Measurements from ENCODE around the gene ITPKB.

Gene ITPKB

DNA sequence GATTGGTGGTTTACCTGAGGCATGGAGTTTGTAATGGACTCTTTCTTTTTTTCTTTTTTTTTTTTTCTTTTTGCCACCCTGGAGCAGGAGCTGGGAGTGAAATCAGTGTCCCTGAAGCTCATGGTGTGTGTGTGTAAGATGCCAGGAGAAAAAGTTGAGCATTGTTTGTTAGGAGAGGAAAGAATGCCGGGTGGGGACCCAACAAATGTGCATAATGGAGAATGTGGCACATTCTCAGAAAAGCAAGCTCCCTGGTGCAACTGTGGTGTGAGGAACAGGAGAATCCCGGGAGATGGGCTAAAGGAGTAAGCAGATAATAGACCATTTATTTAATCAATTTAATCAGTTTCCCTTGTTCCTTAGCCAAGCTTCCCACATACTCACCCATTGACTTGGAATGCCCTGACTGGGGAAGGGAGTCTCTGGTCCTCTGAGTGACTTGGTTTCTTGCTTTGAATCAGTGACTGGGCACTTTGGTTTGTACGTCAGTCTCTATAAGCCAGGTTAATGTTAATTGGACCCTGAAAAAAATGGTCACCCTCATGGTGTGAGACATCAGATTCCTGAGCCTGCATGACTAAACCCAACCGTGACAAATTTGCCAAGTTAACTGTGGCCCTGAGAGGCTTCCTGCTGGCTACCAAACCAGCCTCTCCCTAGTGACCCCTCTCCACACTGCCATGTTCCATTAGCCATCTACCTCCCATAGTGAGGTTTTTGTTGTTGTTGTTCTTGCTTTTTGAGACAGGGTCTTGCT, 43.9 kb upstream of the ITPKB start:
- Histone ChIP-seq H3K4me3 (no peak overlapping the region), H3K27ac (no peak overlapping the region)
- no peak for DNase-seq (ENCODE audit: low spot score)
- TF ChIP-seq, protein P1, sequence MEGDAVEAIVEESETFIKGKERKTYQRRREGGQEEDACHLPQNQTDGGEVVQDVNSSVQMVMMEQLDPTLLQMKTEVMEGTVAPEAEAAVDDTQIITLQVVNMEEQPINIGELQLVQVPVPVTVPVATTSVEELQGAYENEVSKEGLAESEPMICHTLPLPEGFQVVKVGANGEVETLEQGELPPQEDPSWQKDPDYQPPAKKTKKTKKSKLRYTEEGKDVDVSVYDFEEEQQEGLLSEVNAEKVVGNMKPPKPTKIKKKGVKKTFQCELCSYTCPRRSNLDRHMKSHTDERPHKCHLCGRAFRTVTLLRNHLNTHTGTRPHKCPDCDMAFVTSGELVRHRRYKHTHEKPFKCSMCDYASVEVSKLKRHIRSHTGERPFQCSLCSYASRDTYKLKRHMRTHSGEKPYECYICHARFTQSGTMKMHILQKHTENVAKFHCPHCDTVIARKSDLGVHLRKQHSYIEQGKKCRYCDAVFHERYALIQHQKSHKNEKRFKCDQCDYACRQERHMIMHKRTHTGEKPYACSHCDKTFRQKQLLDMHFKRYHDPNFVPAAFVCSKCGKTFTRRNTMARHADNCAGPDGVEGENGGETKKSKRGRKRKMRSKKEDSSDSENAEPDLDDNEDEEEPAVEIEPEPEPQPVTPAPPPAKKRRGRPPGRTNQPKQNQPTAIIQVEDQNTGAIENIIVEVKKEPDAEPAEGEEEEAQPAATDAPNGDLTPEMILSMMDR (IDR thresholded peaks at IDR 0.05) = no peak

DNA sequence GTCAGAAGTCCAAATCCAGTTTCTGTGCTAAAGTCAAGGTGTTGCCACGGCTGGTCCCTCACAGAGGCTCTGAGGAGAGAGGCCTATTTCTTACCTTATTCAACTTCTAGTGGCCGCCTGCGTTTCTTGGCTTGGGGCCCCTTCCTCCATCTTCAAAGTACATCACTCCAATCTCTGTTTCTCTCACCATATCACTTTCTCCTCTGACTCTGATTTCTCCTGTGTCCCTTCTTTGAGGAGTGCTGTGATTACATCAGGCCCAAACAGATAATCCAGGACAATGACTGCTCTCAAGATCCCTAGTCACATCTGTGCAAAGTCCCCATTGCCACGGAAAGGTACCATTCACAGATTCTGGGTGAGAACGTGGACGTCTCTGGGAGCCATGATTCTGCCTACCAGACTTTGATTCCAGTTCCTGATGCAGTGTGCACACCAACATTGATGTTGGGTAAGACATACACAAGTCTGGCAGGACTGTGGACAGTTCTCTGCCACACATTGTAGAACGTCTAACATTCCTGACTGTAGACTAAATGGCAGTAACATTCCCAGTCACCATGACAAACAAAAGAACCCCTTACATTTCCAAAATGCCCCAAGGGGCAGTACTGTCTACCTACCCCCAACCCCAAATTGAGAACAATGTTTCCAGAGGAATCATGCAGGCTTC, 43.0 kb upstream of the ITPKB start:
- TF ChIP-seq, protein P1 (IDR thresholded peaks at IDR 0.05) = no peak
- no peak for DNase-seq (ENCODE audit: low spot score)
- H3K4me3 ChIP-seq = no peak overlapping the region
- no peak overlapping the region for H3K27ac ChIP-seq

DNA sequence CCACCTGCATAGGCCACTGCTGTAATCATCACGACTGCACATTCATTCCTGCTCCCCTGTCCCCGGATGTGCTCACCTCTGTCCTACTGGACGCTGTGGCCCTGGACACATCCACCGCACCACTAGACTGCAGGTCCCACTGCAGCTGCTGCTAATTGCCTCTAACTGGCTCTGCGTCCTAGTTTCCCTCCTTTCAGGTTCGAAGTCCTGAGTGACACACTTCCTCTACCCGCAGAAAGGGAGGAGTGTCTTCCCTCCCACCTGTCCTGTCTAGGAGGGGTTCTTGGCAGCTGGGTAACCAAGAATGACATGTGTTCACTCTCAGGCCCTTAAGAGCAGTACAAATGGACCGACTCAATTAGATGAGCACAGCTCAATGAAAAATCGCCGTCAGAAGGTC, 40.5 kb upstream of the ITPKB start:
- Histone ChIP-seq H3K4me3 (no peak overlapping the region), H3K27ac (no peak overlapping the region)
- DNase-seq (ENCODE audit: low spot score) = no peak
- TF ChIP-seq, protein P1 (IDR thresholded peaks at IDR 0.05) = no peak

DNA sequence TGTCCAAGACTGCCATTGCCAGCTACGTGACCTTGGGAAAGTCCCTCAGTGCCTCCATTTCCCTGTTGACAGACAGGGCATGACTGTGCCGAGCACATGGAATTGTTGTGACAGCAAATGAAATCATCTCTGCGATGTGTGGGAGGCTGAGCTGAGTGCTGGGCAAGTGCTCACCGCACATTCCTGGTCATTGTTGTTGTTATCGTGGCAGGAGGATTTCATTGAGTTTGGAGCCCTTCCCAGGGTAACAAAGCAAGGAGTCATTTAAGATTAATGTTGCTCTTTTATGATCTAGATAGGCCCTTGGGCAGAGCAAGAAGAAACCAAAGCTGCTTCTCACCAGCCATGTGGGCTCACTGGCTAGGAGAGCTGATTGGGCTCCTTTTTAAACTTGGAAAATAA, 39.6 kb upstream of the ITPKB start:
- TF ChIP-seq, protein P1 (IDR thresholded peaks at IDR 0.05) = no peak
- H3K27ac ChIP-seq = peak overlapping the region; percentile 18 to 38
- DNase-seq (ENCODE audit: low spot score) = no peak
- peak overlapping the region; percentile 25 for H3K4me3 ChIP-seq

DNA sequence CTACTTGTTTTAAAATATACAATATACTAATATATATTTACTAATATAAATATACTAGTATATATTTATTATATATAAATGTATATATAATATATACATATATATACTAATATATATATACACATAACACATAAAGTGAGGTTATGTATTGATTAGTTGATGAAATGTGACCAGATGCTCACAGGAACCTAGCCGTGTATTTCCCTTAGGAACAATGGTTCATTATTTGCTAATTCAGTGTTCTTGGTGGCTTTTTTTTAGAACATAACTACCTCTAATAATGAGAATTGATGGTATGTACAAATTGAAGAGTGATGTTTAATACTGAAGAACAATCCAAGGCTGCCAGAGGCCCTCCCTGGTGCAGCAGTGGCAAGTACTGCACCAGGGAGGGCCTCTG, 37.9 kb upstream of the ITPKB start:
- Histone ChIP-seq H3K27ac (no peak overlapping the region), H3K4me3 (no peak overlapping the region)
- TF ChIP-seq, protein P1 (IDR thresholded peaks at IDR 0.05) = no peak
- no peak for DNase-seq (ENCODE audit: low spot score)

DNA sequence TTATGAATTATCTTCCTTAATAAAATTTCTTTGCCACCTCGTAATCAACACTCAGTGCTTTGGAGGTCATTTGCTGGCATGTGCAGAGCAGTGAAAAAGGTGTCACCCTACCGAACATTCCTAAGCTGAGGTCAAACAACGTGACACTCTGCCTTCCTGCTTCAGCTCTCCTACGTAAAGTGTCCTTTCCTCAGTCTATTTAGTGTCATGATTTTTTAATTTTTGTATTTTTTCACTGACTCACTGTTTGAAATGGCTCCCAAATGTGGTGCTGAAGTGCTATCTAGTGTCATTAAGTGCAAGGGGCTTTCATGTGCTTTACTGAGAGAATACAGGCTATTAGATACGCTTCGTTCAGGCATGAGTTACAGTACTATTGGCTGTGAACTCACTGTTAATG, 37.0 kb upstream of the ITPKB start:
- TF ChIP-seq, protein P1 (IDR thresholded peaks at IDR 0.05) = no peak
- no peak overlapping the region for H3K27ac ChIP-seq

More for the DNA sequence above, 37.0 kb upstream of the ITPKB start:
- no peak overlapping the region for H3K4me3 ChIP-seq
- DNase-seq (ENCODE audit: low spot score) = no peak

All from coronary artery (tissue), 2 donors.